ENCODE data around the gene PUM2. TPM values are rescaled to one million over a fixed set of nuclear protein-coding genes. Genes with fewer than 3 reads are reported as not detected.

Gene PUM2
- total and polyA plus RNA-seq, 2 of the 13 experiments (the other 11 are each of a cell fraction or from before 2014, with no cell fraction given) = 69.6 to 69.8 TPM

DNA sequence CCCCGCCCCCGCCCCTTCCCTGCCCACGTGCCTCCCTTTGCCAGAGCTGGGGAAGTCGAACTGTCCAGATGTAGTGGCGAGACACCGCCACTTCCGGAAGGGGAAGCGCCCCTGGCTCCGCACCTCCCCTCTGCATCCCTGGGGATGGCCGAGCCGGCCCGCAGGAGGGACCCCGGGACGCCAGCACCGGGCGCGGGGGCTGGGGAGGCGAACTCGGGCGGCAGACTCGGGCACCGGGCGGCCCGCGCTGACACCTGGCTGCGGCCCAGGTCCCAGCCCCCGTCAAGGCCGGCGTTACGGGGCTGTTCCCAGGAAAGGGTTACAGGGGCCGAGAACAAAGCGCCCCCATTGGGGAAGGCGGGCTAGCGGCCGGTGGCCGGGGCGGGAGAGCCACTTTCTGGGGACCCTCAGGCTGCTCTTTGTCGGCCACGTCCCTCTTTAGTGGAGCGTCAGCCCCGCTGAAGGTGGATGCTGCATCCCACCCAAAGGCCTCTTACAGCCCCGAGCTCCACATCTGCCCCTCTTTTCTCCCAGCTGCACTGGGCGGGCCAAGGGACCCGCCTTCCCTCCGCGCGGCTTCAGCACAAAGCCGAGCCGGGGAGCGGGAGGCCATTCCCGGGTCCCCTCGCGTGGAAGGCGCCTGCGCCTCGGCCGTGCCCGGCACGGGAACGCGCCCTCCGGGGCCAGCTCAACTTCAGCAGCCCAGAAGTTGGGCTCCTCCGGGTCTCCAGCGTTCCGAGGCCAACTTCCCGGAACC is 127.1 kb downstream of the PUM2 start (continued):
- TF ChIP-seq ZNF333 (CRISPR knock-in tag; IDR thresholded peaks at IDR 0.05; ENCODE audit: borderline replicate concordance) (peak; percentile 52; the same call in 1 of the 2 replicates), HOXA5 (CRISPR knock-in tag; IDR thresholded peaks at IDR 0.05) (0 out of 2 replicates have a peak, but pooled peaks have one; percentile 29), MTF2 (CRISPR knock-in tag; IDR thresholded peaks at IDR 0.05; ENCODE audit: borderline replicate concordance) (no peak), KDM6A (CRISPR knock-in tag; IDR thresholded peaks at IDR 0.05; ENCODE audit: low read depth) (no peak), ZNF703 (CRISPR knock-in tag; IDR thresholded peaks at IDR 0.05; ENCODE audit: borderline replicate concordance) (no peak; the same call in 1 of the 2 replicates), THAP11 (CRISPR knock-in tag; IDR thresholded peaks at IDR 0.05) (no peak), IKZF4 (CRISPR knock-in tag; IDR thresholded peaks at IDR 0.05; ENCODE audit: borderline replicate concordance, low read depth, not compliant biosample characterization) (no peak), ZFP90 (CRISPR knock-in tag; IDR thresholded peaks at IDR 0.05; ENCODE audit: borderline replicate concordance) (no peak)
- TF ChIP-seq, protein P1, sequence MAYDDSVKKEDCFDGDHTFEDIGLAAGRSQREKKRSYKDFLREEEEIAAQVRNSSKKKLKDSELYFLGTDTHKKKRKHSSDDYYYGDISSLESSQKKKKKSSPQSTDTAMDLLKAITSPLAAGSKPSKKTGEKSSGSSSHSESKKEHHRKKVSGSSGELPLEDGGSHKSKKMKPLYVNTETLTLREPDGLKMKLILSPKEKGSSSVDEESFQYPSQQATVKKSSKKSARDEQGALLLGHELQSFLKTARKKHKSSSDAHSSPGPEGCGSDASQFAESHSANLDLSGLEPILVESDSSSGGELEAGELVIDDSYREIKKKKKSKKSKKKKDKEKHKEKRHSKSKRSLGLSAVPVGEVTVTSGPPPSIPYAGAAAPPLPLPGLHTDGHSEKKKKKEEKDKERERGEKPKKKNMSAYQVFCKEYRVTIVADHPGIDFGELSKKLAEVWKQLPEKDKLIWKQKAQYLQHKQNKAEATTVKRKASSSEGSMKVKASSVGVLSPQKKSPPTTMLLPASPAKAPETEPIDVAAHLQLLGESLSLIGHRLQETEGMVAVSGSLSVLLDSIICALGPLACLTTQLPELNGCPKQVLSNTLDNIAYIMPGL (CRISPR knock-in tag; IDR thresholded peaks at IDR 0.05; ENCODE audit: borderline replicate concordance in 1 of 2, low read depth in 1 of 2) = peak; percentile 37 to 88; a peak in 2 of 4 replicates
- TF ChIP-seq, protein P2, sequence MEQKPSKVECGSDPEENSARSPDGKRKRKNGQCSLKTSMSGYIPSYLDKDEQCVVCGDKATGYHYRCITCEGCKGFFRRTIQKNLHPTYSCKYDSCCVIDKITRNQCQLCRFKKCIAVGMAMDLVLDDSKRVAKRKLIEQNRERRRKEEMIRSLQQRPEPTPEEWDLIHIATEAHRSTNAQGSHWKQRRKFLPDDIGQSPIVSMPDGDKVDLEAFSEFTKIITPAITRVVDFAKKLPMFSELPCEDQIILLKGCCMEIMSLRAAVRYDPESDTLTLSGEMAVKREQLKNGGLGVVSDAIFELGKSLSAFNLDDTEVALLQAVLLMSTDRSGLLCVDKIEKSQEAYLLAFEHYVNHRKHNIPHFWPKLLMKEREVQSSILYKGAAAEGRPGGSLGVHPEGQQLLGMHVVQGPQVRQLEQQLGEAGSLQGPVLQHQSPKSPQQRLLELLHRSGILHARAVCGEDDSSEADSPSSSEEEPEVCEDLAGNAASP (CRISPR knock-in tag; IDR thresholded peaks at IDR 0.05; ENCODE audit: borderline replicate concordance) = no peak
- TF ChIP-seq, protein P3, sequence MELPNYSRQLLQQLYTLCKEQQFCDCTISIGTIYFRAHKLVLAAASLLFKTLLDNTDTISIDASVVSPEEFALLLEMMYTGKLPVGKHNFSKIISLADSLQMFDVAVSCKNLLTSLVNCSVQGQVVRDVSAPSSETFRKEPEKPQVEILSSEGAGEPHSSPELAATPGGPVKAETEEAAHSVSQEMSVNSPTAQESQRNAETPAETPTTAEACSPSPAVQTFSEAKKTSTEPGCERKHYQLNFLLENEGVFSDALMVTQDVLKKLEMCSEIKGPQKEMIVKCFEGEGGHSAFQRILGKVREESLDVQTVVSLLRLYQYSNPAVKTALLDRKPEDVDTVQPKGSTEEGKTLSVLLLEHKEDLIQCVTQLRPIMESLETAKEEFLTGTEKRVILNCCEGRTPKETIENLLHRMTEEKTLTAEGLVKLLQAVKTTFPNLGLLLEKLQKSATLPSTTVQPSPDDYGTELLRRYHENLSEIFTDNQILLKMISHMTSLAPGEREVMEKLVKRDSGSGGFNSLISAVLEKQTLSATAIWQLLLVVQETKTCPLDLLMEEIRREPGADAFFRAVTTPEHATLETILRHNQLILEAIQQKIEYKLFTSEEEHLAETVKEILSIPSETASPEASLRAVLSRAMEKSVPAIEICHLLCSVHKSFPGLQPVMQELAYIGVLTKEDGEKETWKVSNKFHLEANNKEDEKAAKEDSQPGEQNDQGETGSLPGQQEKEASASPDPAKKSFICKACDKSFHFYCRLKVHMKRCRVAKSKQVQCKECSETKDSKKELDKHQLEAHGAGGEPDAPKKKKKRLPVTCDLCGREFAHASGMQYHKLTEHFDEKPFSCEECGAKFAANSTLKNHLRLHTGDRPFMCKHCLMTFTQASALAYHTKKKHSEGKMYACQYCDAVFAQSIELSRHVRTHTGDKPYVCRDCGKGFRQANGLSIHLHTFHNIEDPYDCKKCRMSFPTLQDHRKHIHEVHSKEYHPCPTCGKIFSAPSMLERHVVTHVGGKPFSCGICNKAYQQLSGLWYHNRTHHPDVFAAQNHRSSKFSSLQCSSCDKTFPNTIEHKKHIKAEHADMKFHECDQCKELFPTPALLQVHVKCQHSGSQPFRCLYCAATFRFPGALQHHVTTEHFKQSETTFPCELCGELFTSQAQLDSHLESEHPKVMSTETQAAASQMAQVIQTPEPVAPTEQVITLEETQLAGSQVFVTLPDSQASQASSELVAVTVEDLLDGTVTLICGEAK (IDR thresholded peaks at IDR 0.05) = no peak
- TF ChIP-seq, protein P3 (CRISPR knock-in tag; IDR thresholded peaks at IDR 0.05) = peak; percentile 13; the same call in 1 of the 2 replicates
- TF ChIP-seq, protein P4, sequence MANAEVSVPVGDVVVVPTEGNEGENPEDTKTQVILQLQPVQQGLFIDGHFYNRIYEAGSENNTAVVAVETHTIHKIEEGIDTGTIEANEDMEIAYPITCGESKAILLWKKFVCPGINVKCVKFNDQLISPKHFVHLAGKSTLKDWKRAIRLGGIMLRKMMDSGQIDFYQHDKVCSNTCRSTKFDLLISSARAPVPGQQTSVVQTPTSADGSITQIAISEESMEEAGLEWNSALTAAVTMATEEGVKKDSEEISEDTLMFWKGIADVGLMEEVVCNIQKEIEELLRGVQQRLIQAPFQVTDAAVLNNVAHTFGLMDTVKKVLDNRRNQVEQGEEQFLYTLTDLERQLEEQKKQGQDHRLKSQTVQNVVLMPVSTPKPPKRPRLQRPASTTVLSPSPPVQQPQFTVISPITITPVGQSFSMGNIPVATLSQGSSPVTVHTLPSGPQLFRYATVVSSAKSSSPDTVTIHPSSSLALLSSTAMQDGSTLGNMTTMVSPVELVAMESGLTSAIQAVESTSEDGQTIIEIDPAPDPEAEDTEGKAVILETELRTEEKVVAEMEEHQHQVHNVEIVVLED (CRISPR knock-in tag; IDR thresholded peaks at IDR 0.05; ENCODE audit: borderline replicate concordance) = no peak
